ENCODE results near the gene PTGIS.
A peak's percentile ranks its signal among the peaks of the same experiment; 100 is the strongest.

Gene PTGIS

DNA sequence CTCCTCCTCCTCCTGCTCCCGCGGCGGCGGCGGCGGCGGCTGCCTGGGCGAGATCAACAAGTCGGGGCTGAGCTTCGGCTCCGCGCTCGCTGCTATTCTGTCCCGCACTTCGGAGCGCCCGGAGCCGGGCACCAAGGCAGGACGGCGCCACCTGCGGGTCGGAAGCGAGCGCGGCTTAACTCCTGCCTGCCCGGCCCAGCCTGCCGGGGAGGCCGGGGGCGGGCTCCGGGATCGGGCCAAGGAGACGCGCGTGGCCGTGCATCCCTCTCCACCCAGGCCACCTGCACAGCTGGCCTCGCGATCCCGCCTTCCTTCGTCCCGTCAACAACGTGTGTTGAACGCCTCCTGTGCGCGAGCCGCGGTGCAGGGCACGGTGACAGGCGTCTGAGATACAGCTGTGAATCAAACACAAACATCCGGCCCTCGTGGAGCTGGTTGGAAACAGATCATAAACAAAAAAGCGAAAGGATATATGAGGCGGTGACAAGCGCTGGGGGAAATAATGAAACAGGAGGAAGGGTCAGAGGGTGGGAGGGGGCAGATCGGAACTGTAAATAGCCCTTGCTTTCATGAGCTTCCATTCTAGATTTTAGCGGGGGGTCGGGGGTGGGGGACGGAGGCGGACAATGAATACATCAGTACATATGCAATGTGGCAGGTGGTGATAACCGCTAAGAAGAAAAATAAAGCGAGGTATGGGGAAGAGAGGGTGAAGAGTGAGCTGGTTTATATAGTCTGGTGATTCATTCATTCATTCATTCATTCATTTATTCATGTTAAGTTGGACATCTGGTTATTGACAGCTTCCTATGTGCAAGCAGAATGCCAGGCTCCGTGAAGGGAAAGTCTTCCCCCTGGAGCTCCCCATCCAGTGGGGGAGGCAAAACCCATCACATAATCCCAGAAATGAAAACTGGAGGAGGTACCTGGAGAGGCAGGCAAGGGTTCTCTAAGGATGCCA is 83.5 kb downstream of the PTGIS start:
- DNase-seq (ENCODE audit: extremely low spot score), result peak; percentile 77
- POLR2A ChIA-PET, result no interaction called here
- TF ChIP-seq, protein P1, sequence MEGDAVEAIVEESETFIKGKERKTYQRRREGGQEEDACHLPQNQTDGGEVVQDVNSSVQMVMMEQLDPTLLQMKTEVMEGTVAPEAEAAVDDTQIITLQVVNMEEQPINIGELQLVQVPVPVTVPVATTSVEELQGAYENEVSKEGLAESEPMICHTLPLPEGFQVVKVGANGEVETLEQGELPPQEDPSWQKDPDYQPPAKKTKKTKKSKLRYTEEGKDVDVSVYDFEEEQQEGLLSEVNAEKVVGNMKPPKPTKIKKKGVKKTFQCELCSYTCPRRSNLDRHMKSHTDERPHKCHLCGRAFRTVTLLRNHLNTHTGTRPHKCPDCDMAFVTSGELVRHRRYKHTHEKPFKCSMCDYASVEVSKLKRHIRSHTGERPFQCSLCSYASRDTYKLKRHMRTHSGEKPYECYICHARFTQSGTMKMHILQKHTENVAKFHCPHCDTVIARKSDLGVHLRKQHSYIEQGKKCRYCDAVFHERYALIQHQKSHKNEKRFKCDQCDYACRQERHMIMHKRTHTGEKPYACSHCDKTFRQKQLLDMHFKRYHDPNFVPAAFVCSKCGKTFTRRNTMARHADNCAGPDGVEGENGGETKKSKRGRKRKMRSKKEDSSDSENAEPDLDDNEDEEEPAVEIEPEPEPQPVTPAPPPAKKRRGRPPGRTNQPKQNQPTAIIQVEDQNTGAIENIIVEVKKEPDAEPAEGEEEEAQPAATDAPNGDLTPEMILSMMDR (IDR thresholded peaks at IDR 0.05; ENCODE audit: control extremely low read depth, extremely low read depth, low read depth, missing control alignments), result peak; percentile 63
- CTCF ChIA-PET, result interaction anchor here (0.8 to 2.3 kb wide), 12 partner anchors 9 to 237 kb away, joined by 3 to 13 read pairs (median 4); no protein-coding TSS in a partner anchor

GRCh38 chr20:49483696-49484123 is 84.2 kb downstream of the PTGIS start:
- ChIA-PET CTCF (interaction anchor here (0.8 to 1.9 kb wide), 6 partner anchors 10 to 99 kb away, joined by 3 to 13 read pairs (median 4); no protein-coding TSS in a partner anchor), POLR2A (no interaction called here)

DNA sequence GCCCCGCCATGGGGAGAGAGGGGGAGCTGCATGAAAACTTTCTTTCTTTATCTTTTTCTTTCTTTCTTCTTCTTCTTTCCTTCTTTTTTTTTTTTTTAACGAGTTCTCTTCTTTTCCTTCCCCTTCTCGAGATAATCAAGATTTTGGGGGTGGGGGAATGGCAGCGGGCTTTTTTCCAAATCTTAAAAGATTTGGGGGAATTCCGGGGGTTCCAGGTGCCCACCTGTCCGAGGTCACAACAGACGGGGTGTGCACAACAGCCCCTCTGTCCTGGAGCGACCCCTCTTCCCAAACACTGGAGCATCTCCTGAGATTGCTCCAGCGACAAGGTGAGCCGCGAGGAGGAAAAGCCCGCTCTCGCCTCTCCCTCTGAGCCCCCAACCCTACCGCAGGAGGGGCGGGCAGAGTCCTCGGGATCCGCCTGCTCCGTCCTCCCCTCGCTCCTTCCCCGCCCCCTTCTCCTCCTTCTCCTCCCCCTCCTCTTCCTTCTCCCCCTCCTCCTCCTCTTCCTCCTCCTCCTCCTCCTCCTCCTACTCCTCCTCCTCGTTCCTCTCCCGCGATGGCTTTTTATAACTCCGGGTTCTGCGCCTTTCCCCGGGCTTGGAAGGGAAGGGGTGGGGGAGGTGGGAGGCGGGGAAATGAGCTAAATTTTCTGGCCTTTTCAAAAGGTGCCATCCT is 84.8 kb downstream of the PTGIS start:
- DNase-seq (ENCODE audit: extremely low spot score), result no peak
- ChIA-PET CTCF (interaction anchor here (0.8 to 1.9 kb wide), 2 partner anchors 11 to 31 kb away, joined by 3 to 8 read pairs; no protein-coding TSS in a partner anchor), POLR2A (no interaction called here)
- TF ChIP-seq, protein P1 (IDR thresholded peaks at IDR 0.05; ENCODE audit: control extremely low read depth, extremely low read depth, low read depth, missing control alignments), result no peak

More at GRCh38 chr20:49483696-49484123, 84.2 kb downstream of the PTGIS start:
- DNase-seq (ENCODE audit: extremely low spot score), result no peak
- TF ChIP-seq, protein P1 (IDR thresholded peaks at IDR 0.05; ENCODE audit: control extremely low read depth, extremely low read depth, low read depth, missing control alignments), result no peak

DNA sequence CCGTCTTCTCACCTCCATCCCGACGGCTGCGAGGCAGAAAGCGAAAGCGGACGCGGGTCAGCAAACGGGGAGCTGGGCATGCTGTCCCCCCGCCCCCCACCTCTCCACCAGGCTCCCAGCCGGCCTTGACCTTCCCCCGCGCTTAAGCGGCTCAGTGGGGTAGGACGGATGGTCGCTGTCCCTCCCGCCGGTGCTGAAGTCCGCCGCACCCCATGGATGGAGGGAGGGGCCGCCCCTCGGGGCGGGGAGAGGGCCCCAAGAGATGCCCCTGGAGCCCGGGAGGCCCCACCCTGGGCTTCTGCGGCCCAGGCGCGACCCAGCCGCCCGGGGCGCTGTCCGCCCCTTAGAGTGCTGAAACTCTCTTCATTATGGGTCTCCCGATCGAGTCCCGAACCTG is 85.3 kb downstream of the PTGIS start, which contains the start of gene KCNB1:
Gene KCNB1, minus strand, starts transcription at position 48 of the 397 bp plus-strand sequence. CDS start 188 bp downstream, outside the sequence.
- TF ChIP-seq, protein P1 (IDR thresholded peaks at IDR 0.05; ENCODE audit: control extremely low read depth, extremely low read depth, low read depth, missing control alignments), result no peak
- DNase-seq (ENCODE audit: extremely low spot score), result peak; percentile 54
- POLR2A ChIA-PET, result no interaction called here
- CTCF ChIA-PET, result interaction anchor here (1.2 kb wide), 1 partner anchor 10 kb away, joined by 3 read pairs; no protein-coding TSS in a partner anchor

- TF ChIP-seq, protein P1 (IDR thresholded peaks at IDR 0.05; ENCODE audit: control extremely low read depth, extremely low read depth, low read depth, missing control alignments), result no peak
- CTCF ChIA-PET, result interaction anchor here (1.2 kb wide), 1 partner anchor 11 kb away, joined by 3 read pairs; no protein-coding TSS in a partner anchor
Measured at GRCh38 chr20:49482173-49482572, 85.8 kb downstream of the PTGIS start.

GRCh38 chr20:49481116-49481515 is 86.8 kb downstream of the PTGIS start:
- POLR2A ChIA-PET, result no interaction called here

More at GRCh38 chr20:49482173-49482572, 85.8 kb downstream of the PTGIS start:
- POLR2A ChIA-PET, result no interaction called here
- DNase-seq (ENCODE audit: extremely low spot score), result no peak

More at GRCh38 chr20:49481116-49481515, 86.8 kb downstream of the PTGIS start:
- no peak for DNase-seq (ENCODE audit: extremely low spot score)
- CTCF ChIA-PET, result interaction anchor here (1.2 kb wide), 1 partner anchor 12 kb away, joined by 3 read pairs; no protein-coding TSS in a partner anchor
- TF ChIP-seq, protein P1 (IDR thresholded peaks at IDR 0.05; ENCODE audit: control extremely low read depth, extremely low read depth, low read depth, missing control alignments), result no peak

Measured in GM10248 (cell line).